Stimulated activated CD4-positive, alpha-beta T cell treated with anti-CD3 and anti-CD28 coated beads, Interleukin-15, amount 100 ng/mL, for 1 hour (primary cell): ENCODE results near the gene MEIS3.
A peak's percentile ranks its signal among the peaks of the same experiment; 100 is the strongest.

ENCODE experiments used
- DNase-seq, 2 donors: peaks; one replicate each; pipeline ENCODE4 v3.0.0-alpha.2; 2020; ENCODE audit warnings: low read depth in 1 of 2, low spot score in 1 of 2

MEIS3 gene

GRCh38 chr19:47419030-47419783 is at the start of gene MEIS3:
Gene MEIS3, minus strand, starts transcription at chr19:47419527. Its CDS starts 446 bp downstream, at chr19:47419081.
- no peak for DNase-seq

GRCh38 chr19:47467914-47468313 is 48.6 kb upstream of the MEIS3 start:
- no peak for DNase-seq

- no peak for DNase-seq
These were observed 46.6 kb upstream of the MEIS3 start for GRCh38 chr19:47465957-47466356.

GRCh38 chr19:47464675-47465419 is 45.5 kb upstream of the MEIS3 start:
- no peak for DNase-seq

GRCh38 chr19:47461876-47462275 is 42.5 kb upstream of the MEIS3 start:
- no peak for DNase-seq

GRCh38 chr19:47459477-47459876 is 40.1 kb upstream of the MEIS3 start:
- DNase-seq = no peak

GRCh38 chr19:47458672-47459071 is 39.3 kb upstream of the MEIS3 start:
- no peak for DNase-seq

GRCh38 chr19:47456721-47457474 is 37.6 kb upstream of the MEIS3 start:
- no peak for DNase-seq

- DNase-seq = no peak
These were observed 31.2 kb upstream of the MEIS3 start for GRCh38 chr19:47450478-47450877.

GRCh38 chr19:47448360-47448727 is 29.0 kb upstream of the MEIS3 start:
- no peak for DNase-seq

- peak in 1 of 2 donors; percentile 44 for DNase-seq
These were observed 28.4 kb upstream of the MEIS3 start for GRCh38 chr19:47447470-47448359.

GRCh38 chr19:47446534-47447469 is 27.5 kb upstream of the MEIS3 start:
- no peak for DNase-seq

- peak; percentile 43 to 57 for DNase-seq
These were observed 26.6 kb upstream of the MEIS3 start for GRCh38 chr19:47445937-47446402.

GRCh38 chr19:47445527-47445926 is 26.2 kb upstream of the MEIS3 start:
- no peak for DNase-seq

- no peak for DNase-seq
These were observed 25.1 kb upstream of the MEIS3 start for GRCh38 chr19:47444388-47444821.

GRCh38 chr19:47443331-47443730 is 24.0 kb upstream of the MEIS3 start:
- DNase-seq = no peak

GRCh38 chr19:47438793-47439220 is 19.5 kb upstream of the MEIS3 start:
- DNase-seq = no peak

GRCh38 chr19:47437500-47437899 is 18.2 kb upstream of the MEIS3 start:
- no peak for DNase-seq

- peak; percentile 59 to 76 for DNase-seq
These were observed 17.5 kb upstream of the MEIS3 start for GRCh38 chr19:47436712-47437401.
